ENCODE measurements around the gene SEC11A.
A peak's percentile ranks its signal among the peaks of the same experiment; 100 is the strongest.

SEC11A gene

DNA sequence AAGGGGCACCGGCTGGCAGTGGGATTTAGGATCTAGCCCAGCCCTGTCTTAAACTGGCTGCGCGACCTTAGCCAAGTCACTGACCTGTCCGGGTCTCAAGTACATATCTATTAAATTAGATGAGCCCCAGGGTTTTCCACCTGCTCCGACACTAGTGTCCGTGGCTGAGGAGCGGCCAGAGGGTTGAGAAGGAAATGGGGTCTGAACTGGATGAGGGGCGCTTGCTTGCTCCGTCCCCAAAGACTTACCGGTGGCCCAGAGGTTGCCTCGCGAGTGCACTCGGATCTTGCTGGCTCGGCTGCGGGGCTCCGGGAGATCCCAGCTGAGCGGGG is 58.2 kb downstream of the SEC11A start:
- TF ChIP-seq, protein P1, sequence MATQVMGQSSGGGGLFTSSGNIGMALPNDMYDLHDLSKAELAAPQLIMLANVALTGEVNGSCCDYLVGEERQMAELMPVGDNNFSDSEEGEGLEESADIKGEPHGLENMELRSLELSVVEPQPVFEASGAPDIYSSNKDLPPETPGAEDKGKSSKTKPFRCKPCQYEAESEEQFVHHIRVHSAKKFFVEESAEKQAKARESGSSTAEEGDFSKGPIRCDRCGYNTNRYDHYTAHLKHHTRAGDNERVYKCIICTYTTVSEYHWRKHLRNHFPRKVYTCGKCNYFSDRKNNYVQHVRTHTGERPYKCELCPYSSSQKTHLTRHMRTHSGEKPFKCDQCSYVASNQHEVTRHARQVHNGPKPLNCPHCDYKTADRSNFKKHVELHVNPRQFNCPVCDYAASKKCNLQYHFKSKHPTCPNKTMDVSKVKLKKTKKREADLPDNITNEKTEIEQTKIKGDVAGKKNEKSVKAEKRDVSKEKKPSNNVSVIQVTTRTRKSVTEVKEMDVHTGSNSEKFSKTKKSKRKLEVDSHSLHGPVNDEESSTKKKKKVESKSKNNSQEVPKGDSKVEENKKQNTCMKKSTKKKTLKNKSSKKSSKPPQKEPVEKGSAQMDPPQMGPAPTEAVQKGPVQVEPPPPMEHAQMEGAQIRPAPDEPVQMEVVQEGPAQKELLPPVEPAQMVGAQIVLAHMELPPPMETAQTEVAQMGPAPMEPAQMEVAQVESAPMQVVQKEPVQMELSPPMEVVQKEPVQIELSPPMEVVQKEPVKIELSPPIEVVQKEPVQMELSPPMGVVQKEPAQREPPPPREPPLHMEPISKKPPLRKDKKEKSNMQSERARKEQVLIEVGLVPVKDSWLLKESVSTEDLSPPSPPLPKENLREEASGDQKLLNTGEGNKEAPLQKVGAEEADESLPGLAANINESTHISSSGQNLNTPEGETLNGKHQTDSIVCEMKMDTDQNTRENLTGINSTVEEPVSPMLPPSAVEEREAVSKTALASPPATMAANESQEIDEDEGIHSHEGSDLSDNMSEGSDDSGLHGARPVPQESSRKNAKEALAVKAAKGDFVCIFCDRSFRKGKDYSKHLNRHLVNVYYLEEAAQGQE (IDR thresholded peaks at IDR 0.05; ENCODE audit: insufficient read depth in 1 of 2, low read depth in 2 of 2, low read length in 2 of 2): no peak
- TF ChIP-seq SIN3A (IDR thresholded peaks at IDR 0.05; ENCODE audit: borderline replicate concordance, insufficient read depth, low read length): no peak
- no peak for TF ChIP-seq POLR2AphosphoS5 (IDR thresholded peaks at IDR 0.05; ENCODE audit: low read depth, low read length)
- no peak for TF ChIP-seq FOXP2 (optimal IDR thresholded peaks at IDR 0.05; ENCODE audit: borderline replicate concordance, extremely low read depth, extremely low read length, insufficient read depth)
- no peak for TF ChIP-seq TAF1 (IDR thresholded peaks at IDR 0.05; ENCODE audit: borderline replicate concordance, insufficient read depth, low read length)

DNA sequence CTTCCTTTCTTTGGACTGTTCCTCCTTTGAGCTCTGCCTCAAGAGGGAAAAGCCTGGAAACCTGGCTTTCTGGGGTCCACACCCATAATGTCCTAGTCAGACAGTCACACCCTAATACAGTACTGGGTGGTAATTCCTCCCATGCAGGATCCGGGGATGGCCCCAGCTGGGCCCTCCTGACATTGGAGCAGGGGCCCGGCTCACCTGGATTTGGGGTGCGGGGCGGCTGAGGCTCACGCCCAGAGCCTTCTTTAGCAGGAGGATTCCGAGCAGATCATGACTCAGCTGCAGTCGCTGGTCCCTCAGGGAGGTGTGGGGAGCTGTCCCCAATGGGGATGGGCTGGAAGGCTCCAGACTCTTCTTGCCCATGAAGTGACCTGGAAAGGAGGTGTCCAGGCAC is 59.0 kb downstream of the SEC11A start:
- no peak for TF ChIP-seq SIN3A (IDR thresholded peaks at IDR 0.05; ENCODE audit: borderline replicate concordance, insufficient read depth, low read length)
- TF ChIP-seq, protein P1 (IDR thresholded peaks at IDR 0.05; ENCODE audit: insufficient read depth in 1 of 2, low read depth in 2 of 2, low read length in 2 of 2): no peak
- no peak for TF ChIP-seq TAF1 (IDR thresholded peaks at IDR 0.05; ENCODE audit: borderline replicate concordance, insufficient read depth, low read length)
- TF ChIP-seq FOXP2 (optimal IDR thresholded peaks at IDR 0.05; ENCODE audit: borderline replicate concordance, extremely low read depth, extremely low read length, insufficient read depth): no peak
- no peak for TF ChIP-seq POLR2AphosphoS5 (IDR thresholded peaks at IDR 0.05; ENCODE audit: low read depth, low read length)

DNA sequence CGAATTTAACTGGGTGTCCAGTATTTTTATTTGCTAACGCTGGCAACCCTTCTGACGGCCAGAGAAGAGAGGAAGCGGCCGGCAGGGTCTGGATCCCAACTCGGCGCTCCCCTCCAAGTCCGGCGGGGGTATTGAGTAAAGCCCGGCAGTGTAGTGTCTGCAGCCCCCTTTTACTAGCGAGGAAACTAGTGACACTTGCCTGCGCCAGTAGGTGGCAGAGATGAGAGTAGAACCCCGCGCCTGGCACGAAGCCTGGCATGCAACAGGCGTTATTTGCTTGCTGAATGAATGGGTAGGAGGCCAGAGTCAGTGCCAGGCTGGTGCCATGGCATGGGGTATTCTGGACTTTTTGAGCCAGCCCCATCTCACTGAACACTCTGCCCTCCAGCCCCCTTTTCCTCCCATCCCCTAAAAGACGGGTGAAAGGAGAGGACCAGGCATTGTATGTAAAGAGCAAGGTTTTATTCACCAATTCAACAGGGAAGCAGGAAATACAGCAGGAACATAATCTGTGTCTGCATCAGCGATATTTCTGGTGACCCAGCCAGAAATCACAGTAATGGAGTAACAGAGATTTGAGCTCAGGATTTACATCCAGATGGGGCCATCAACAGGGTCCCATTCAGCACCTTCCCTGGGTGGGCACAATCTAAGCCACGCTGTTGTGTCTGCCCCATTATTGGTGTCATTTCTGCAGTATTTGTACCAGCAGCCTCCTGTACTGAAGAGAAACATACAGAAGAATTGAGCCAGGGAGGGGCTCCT is 61.1 kb downstream of the SEC11A start:
- no peak for TF ChIP-seq TAF1 (IDR thresholded peaks at IDR 0.05; ENCODE audit: borderline replicate concordance, insufficient read depth, low read length)
- TF ChIP-seq, protein P1 (IDR thresholded peaks at IDR 0.05; ENCODE audit: insufficient read depth in 1 of 2, low read depth in 2 of 2, low read length in 2 of 2): no peak
- no peak for TF ChIP-seq POLR2AphosphoS5 (IDR thresholded peaks at IDR 0.05; ENCODE audit: low read depth, low read length)
- TF ChIP-seq SIN3A (IDR thresholded peaks at IDR 0.05; ENCODE audit: borderline replicate concordance, insufficient read depth, low read length): no peak

DNA sequence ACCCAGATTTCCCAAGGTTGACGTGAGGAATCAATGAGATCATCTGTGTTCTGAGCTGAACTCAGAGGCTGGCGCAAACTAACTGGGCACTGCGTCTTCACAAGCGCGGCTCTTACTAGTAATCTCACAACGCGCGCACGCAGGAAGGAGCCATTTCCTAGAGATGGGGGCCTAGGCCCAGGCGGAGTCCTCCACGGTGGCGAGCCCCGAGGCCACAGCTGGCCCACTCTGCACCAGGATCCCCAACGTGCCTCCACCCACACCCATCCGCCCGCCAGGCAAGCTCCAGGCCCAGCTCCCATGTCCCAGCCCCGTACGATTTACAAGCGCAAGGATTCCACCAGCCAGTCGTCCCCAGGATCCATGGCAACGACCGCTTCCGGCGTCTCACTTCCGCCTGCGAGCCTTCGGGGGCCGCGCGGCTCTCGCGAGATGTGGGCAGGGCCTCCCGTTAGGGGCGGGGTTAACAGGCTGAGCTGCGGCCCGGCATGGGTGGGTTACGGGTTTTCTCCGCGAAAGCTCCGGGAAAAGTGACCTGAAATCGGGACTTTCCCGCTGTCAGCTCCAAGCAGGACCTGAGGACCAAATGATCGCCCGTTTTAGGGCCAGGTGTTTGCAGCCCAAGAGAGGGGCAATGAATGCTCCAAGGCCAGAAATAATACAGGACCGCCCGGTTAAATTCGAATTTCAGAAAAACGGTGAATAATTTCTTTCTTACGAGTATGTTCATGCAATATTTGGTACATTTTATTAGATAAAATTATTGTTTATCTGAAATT is 61.8 kb downstream of the SEC11A start, which contains the start of gene WDR73:
Gene WDR73 (minus strand): TSS at position 374 of the 779 bp plus-strand sequence. CDS start 9 bp downstream, at position 365.
- peak; percentile 89 for TF ChIP-seq POLR2AphosphoS5 (IDR thresholded peaks at IDR 0.05; ENCODE audit: low read depth, low read length)
- TF ChIP-seq FOXP2 (optimal IDR thresholded peaks at IDR 0.05; ENCODE audit: borderline replicate concordance, extremely low read depth, extremely low read length, insufficient read depth): peak; percentile 68
- TF ChIP-seq, protein P1 (IDR thresholded peaks at IDR 0.05; ENCODE audit: insufficient read depth in 1 of 2, low read depth in 2 of 2, low read length in 2 of 2): no peak
- 0 out of 2 replicates have a peak, but pooled peaks have one; percentile 85 for TF ChIP-seq SIN3A (IDR thresholded peaks at IDR 0.05; ENCODE audit: borderline replicate concordance, insufficient read depth, low read length)
- TF ChIP-seq TAF1 (IDR thresholded peaks at IDR 0.05; ENCODE audit: borderline replicate concordance, insufficient read depth, low read length): peak; percentile 66; the same call in 1 of the 2 replicates

All from PFSK-1 (cell line).